HUES48 (cell line): ENCODE data around the gene KRT38.
"Not testable (repeated sequence)": the region's sequence is repeated elsewhere in the genome, so short reads cannot be mapped to it uniquely, and the experiment has no call there.

Experiments used
- H3K27ac ChIP-seq: one replicate; pipeline ENCODE4 v1.7.0; 2013; ENCODE audit warnings: low read depth, low read length, inconsistent platforms
- H3K27me3 ChIP-seq: 2 replicates; pipeline ENCODE4 v1.6.1; 2013; ENCODE audit warnings: mild to moderate bottlenecking, low read length; ENCODE audit not compliant: control insufficient read depth, insufficient read depth
- H3K36me3 ChIP-seq: 2 replicates; pipeline ENCODE4 v1.6.1; 2013; ENCODE audit warnings: low read length; ENCODE audit not compliant: control insufficient read depth, insufficient read depth
- H3K4me1 ChIP-seq: 2 replicates; pipeline ENCODE4 v1.6.1; 2013; ENCODE audit warnings: mild to moderate bottlenecking, low read length; ENCODE audit not compliant: control insufficient read depth, insufficient read depth
- H3K4me3 ChIP-seq: 2 replicates; pipeline ENCODE4 v1.5.1; 2013; ENCODE audit warnings: mild to moderate bottlenecking, low read depth, low read length
- H3K9ac ChIP-seq: 2 replicates; pipeline ENCODE4 v1.6.1; 2013; ENCODE audit warnings: mild to moderate bottlenecking, low read depth, low read length, moderate library complexity
- H3K9me3 ChIP-seq: 2 replicates; pipeline ENCODE4 v1.6.1; 2013; ENCODE audit warnings: low read length; ENCODE audit not compliant: control insufficient read depth, insufficient read depth

Gene KRT38

DNA sequence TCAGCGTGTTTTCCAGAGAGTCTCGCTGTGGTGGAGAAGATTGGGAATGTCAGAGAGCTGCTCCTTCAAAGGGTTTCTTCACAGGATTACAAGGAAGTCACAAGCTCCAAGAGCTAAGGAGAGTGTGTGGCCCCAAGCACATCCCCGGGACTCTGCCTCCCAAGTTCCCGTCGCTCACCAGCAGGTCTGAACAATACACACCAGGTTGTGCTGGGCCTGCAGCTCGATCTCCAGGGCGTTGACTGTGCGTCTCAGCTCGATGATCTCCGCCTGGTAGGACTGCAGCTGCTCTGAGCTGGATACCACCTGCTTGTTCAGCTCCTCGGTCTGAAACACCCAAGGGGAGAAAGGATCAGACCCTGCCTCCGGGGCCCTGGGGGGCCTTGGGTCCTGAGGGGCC is 45.7 kb downstream of the KRT38 start:
- not testable (repeated sequence) for H3K9ac ChIP-seq, H3K36me3 ChIP-seq, H3K4me3 ChIP-seq, H3K27me3 ChIP-seq, H3K4me1 ChIP-seq, H3K9me3 ChIP-seq, H3K27ac ChIP-seq

DNA sequence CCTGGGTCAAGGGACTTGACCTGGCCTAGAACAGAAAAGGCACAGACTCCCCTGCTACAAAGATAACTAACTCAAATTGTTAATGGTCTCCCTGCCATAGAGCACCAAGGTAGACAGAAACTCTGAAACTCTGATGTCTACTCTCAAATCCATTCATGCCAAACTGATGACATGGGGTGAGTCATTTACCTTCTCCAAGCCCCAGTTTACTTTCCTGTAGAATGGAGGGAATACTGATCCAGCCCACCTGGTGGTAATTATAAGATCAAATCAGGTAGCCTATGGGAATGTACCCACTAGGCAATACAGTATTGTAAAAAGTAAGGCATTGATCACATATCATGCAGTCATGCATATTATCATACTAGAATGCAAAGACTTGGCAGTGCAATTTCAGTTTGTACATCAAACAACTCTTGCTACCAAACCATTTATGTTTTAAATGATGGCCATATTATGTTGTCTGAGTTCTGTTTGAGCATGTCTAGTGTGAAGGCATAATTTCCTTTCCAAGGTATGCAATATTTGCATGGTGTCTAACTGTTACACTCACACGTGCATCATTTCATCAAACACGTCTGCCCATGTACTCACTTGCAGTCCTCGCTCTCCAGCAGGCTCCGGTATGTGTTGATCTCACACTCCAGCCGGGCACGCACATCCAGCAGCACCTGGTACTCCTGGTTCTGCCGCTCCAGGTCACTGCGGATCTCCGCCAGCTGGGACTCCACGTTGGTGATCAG is 46.4 kb downstream of the KRT38 start:
- Histone ChIP-seq H3K9me3 (no peaks in the 10 kb centered on the region), H3K9ac (no peak overlapping the region), H3K36me3 (no peaks in the 10 kb centered on the region), H3K4me1 (no peaks in the 10 kb centered on the region), H3K4me3 (no peak overlapping the region), H3K27ac (no peak overlapping the region), H3K27me3 (no peaks in the 10 kb centered on the region)

DNA sequence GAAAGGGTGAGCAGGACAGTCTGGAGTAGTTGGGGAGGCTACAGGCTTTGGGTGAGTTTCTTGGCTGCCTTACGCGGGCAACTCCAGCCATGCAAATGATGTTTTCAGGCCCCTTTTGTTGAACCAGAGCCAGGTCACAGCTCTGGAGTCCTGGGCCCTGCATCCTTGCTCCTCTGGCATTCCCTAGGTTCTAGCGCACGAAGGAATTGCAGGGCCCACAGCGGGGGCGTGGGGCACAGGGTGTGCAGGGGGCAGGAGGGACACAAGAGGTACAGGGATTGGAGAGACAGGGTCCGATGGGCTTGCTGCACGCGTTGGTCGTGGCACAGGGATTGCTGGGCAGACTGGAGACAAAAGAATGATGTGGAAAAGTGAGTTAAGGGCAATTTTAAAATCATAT is 47.0 kb downstream of the KRT38 start:
- no peaks in the 10 kb centered on the region for H3K4me1 ChIP-seq
- no peaks in the 10 kb centered on the region for H3K36me3 ChIP-seq
- H3K27me3 ChIP-seq: no peaks in the 10 kb centered on the region
- no peak overlapping the region for H3K27ac ChIP-seq
- H3K9ac ChIP-seq: no peak overlapping the region
- no peak overlapping the region for H3K4me3 ChIP-seq
- H3K9me3 ChIP-seq: no peaks in the 10 kb centered on the region

DNA sequence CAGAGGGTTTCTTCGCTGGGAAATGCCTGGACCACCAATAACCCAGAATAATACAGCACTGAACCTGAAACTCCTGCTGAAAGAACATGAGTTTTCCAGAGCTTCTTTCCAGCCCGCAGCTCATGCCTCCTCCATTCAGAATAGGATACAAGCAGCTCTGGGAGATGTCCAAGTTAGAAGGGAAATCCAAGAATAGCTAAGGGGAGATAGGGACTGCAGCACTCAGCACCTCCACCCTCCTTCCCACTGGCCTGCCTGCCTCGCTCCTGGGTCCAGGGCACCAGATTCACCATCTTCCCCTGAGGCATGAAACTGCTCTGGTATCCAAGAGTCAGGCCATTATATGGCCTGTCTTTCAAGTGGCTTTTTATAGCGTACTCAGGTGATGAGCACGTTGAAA is 47.5 kb downstream of the KRT38 start:
- Histone ChIP-seq H3K27ac (no peak overlapping the region), H3K4me1 (no peaks in the 10 kb centered on the region), H3K27me3 (no peaks in the 10 kb centered on the region), H3K36me3 (no peaks in the 10 kb centered on the region), H3K9me3 (no peaks in the 10 kb centered on the region), H3K4me3 (no peak overlapping the region), H3K9ac (no peak overlapping the region)

DNA sequence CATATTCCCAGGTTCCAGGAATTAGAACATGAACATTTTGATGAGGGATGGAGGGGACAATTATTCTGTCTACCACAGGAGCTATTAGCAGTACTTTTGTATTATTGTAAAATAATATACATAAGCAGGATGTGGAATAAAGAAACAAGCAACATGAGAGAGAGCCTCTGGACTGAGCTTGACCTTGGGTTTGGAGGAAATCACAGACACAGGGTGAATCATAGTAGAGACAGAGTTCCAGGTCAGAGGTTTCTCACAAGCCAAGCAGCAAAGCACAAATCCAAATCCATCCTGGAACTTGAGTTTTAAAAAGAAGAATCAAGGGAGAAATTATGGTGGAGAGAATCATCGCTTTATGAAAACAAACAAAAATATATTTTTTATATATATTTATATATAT is 48.5 kb downstream of the KRT38 start:
- H3K27ac ChIP-seq: no peak overlapping the region
- H3K9me3 ChIP-seq: no peaks in the 10 kb centered on the region
- H3K36me3 ChIP-seq: no peaks in the 10 kb centered on the region
- H3K4me1 ChIP-seq: no peaks in the 10 kb centered on the region
- H3K9ac ChIP-seq: no peak overlapping the region
- no peaks in the 10 kb centered on the region for H3K27me3 ChIP-seq
- H3K4me3 ChIP-seq: no peak overlapping the region

DNA sequence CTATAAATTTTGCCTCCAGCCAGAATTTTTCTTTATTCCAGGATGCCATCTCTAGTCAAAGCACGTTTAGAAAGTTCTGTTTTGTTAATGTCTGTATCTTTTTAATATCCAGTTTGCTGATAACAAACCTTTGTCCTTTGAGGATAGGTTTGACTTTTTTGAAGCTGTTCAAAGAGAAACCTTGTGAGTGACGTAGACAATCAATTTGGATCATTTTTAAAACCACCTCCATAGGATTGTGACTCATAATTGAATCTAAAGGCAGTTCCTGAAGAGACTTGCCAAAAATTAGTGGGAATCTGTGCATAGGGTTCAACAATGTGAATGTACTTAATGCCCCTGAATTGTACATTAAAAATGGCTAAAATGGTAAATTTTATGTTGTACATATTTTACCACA is 49.2 kb downstream of the KRT38 start:
- no peak overlapping the region for H3K4me3 ChIP-seq
- no peaks in the 10 kb centered on the region for H3K27me3 ChIP-seq
- no peaks in the 10 kb centered on the region for H3K36me3 ChIP-seq
- no peak overlapping the region for H3K27ac ChIP-seq
- H3K9ac ChIP-seq: no peak overlapping the region
- H3K9me3 ChIP-seq: no peaks in the 10 kb centered on the region
- H3K4me1 ChIP-seq: no peaks in the 10 kb centered on the region

DNA sequence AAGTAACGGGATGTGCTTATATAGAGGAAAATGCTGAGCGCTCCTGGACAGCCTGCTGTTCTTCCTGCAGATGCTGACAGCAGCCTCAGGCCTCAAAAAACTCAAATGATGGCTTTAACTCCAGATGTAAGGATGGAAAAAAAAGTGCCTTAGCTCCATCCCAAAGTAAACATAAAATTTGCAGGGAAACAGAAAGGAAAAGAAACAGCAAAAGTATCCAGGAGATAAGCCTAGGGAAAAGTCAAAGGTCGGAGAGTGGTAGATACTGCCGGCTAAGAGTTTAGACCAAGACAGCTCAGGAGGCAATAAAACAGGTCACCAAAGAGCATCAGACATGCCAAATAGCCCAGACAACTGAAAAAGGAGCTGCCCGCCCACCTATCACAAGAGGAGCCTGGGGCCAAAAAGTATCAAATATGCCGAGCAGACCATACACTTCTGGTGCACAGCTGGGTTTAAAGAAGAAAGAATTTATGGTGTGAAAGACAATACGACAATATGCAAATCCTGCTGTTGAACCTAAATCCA is 50.3 kb downstream of the KRT38 start:
- H3K9ac ChIP-seq: no peak overlapping the region
- no peak overlapping the region for H3K27ac ChIP-seq
- H3K4me3 ChIP-seq: no peak overlapping the region
- no peaks in the 10 kb centered on the region for H3K36me3 ChIP-seq
- no peaks in the 10 kb centered on the region for H3K27me3 ChIP-seq
- no peaks in the 10 kb centered on the region for H3K9me3 ChIP-seq
- no peaks in the 10 kb centered on the region for H3K4me1 ChIP-seq

DNA sequence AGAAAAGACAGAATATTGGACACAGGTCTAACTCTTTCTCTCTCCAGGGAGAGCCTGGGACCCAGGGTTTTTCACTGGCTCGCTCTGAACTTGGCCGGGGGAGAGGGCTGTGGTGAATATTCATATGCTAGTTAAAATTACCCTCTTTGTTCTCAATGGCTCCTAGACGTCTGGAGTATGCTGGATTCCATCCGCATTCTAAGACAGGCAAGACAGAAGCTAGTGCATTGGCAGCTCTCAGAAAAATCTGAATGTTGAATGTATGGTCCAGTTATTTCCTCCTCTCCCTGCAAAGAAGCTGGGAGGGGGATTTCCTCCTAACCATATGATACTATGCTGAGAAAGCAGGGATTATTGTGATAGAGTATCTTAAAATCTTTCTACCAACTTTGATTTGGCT is 53.1 kb downstream of the KRT38 start:
- Histone ChIP-seq H3K27ac (no peak overlapping the region), H3K9me3 (no peaks in the 10 kb centered on the region), H3K27me3 (no peaks in the 10 kb centered on the region), H3K4me1 (no peaks in the 10 kb centered on the region), H3K36me3 (no peaks in the 10 kb centered on the region), H3K9ac (no peak overlapping the region), H3K4me3 (no peak overlapping the region)

DNA sequence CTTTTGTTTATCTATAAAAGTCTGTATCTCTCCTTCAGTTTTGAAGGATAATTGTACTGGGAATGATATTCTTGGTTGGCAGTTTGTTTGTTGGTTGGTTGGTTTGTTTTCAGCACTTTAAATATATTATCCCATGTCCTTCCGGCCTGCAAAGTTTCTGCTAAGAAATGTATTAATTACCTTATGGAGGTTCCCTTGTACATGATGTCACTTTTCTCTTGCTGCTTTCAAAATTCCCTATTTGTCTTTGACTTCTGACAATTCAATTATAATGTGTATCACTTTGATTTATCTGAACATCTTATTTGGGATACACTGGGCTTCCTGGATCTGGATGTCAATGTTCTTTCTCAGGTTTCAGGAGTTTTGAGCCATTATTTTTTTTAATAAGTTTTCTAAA is 54.6 kb downstream of the KRT38 start:
- no peaks in the 10 kb centered on the region for H3K36me3 ChIP-seq
- no peaks in the 10 kb centered on the region for H3K4me1 ChIP-seq
- H3K27me3 ChIP-seq: no peaks in the 10 kb centered on the region
- no peak overlapping the region for H3K4me3 ChIP-seq
- H3K27ac ChIP-seq: no peak overlapping the region
- H3K9ac ChIP-seq: no peak overlapping the region
- no peaks in the 10 kb centered on the region for H3K9me3 ChIP-seq
